Measurements from ENCODE around the gene SERPINA6.
"Not testable (repeated sequence)": the region's sequence is repeated elsewhere in the genome, so short reads cannot be mapped to it uniquely, and the experiment has no call there.

Gene SERPINA6

DNA sequence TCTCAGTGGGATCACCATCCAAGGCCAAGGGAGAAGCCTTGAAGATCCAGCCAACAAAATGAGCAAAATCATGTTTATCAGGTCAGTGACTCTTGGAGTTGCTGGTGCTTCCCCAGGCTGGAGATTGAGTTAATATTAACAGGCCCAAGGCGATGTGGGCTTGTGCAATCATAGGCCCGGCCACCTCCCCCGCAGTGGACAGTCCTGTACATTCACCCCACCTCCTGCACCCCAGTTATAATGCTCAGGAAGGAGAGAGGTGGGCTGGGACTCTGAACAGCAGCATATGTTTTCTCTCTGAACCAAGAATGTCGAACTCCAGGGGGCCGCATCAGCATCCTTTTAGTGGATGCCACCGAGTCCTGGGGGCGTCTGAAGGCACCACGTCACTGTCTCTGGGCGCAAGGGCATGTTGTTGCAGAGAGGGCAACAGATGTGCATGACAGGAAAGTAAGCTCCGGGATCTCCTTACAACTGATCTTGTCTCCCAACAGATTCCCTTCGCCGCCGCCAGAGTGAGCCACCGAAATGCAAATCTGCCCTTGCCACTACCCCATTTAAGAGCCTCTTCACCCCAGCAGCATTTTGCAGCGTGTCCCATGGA, 32.2 kb upstream of the SERPINA6 start:
- H3K4me3 ChIP-seq (ENCODE audit: low read length): no peak overlapping the region
- DNase-seq (ENCODE audit: low read depth, low spot score): no peak

DNA sequence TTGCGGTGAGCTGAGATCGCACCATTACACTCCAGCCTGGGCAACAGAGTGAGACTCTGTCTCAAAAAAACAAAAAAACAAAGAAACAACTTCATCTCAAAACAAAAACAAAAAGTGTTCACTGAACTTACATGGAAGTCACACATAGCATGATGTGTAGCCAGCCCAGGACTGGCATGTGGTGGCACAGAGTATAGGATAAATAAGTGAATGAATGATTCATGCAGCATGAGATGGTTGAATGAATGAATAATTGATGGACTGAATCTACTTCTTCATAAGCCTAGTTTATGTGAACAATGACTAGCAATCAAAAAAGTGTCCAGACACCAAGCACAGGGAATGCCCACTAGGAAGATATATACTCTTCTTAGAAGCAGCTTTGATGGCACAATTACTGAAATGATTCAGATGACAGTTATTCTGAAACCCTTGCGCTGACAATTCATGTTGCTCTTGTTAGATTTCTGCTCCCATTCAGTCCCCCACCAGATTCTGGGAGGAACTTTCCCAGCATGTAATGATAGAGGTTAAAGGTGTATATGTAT, 31.6 kb upstream of the SERPINA6 start:
- no peak overlapping the region for H3K4me3 ChIP-seq (ENCODE audit: low read length)
- no peak for DNase-seq (ENCODE audit: low read depth, low spot score)

DNA sequence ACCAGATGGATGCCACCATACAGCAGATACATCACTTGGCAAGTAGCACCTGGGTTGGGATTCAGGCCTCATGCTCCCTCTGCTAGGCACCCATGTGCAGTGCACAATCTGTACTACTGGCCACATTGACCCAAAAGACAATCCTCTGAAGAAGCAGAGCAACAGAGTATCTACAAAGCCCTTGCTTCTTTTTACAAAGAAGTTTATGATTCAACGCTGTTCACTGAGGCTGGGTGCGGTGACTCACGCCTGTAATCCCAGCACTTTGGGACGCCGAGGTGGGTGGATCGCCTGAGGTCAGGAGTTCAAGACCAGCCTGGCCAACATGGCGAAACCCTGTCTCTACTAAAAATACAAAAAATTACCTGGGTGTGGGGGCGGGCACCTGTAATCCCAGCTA, 31.1 kb upstream of the SERPINA6 start:
- not testable (repeated sequence) for H3K4me3 ChIP-seq (ENCODE audit: low read length); DNase-seq (ENCODE audit: low read depth, low spot score)

DNA sequence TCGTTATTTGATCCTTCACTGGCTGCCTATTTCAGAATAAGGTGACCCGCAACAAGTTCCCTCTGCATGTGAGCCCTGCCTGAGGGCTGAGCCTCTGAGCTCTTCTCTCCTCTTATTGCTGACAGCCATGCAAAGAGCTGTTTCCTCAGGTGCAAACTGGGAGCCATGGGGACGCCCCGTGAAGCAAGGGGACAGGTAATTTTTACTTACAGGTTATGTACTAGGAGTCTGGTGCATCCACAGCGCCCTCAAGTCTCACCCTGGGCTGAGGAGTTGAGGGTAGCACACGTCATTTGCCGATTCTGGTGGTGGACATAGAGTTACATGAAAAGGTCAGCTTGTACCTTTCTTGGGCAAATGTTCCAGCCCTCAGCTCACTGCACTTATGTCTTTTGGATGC, 26.1 kb upstream of the SERPINA6 start:
- no peak overlapping the region for H3K4me3 ChIP-seq (ENCODE audit: low read length)
- DNase-seq (ENCODE audit: low read depth, low spot score): no peak

DNA sequence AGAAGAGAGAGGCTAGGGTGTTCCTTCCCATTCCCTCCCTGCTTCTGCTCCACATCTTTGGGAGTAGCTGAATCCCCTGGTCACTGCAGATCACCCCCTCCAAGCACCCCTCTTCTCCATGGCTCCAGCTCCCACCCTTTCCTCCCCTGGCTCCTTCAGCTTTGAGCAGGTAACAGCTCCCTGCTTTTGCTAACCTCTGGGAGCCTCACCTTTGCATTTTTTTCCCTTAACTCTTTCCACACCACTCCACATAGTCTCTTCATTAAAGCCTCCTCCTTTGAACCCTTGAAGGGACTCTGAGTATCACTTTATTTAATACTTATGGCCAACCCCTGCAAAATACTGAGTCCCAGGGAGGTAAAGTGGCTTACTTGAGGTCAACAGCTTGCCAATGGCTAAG, 25.7 kb upstream of the SERPINA6 start:
- no peak overlapping the region for H3K4me3 ChIP-seq (ENCODE audit: low read length)
- DNase-seq (ENCODE audit: low read depth, low spot score): no peak

DNA sequence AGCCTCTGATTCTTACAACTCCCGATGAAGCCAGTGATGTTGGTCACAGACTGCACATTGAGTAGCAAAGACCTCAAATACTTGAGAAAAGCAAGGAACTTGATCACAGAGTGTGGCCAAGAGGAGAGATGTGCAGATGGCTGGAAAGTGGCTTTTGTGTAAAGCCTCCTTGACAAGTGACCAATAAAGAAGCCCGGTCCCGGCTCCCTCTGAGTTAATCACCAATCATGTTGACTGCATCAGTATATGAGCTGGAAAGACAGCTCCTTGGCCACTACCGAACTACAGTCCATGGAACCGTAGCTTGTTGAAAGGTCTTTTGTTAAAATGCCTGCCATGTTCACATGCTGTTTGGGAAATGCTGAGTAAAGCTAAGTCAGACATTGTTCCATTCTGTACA, 23.7 kb upstream of the SERPINA6 start:
- no peak overlapping the region for H3K4me3 ChIP-seq (ENCODE audit: low read length)
- DNase-seq (ENCODE audit: low read depth, low spot score): no peak

- H3K4me3 ChIP-seq (ENCODE audit: low read length); DNase-seq (ENCODE audit: low read depth, low spot score): not testable (repeated sequence)
Observed at GRCh38 chr14:94346065-94346786, 23.1 kb upstream of the SERPINA6 start.

- no peak for DNase-seq (ENCODE audit: low read depth, low spot score)
- H3K4me3 ChIP-seq (ENCODE audit: low read length): no peak overlapping the region
Observed at GRCh38 chr14:94345344-94346064, 22.4 kb upstream of the SERPINA6 start.

GRCh38 chr14:94344389-94344788, 21.3 kb upstream of the SERPINA6 start:
- DNase-seq (ENCODE audit: low read depth, low spot score): no peak
- H3K4me3 ChIP-seq (ENCODE audit: low read length): no peak overlapping the region

DNA sequence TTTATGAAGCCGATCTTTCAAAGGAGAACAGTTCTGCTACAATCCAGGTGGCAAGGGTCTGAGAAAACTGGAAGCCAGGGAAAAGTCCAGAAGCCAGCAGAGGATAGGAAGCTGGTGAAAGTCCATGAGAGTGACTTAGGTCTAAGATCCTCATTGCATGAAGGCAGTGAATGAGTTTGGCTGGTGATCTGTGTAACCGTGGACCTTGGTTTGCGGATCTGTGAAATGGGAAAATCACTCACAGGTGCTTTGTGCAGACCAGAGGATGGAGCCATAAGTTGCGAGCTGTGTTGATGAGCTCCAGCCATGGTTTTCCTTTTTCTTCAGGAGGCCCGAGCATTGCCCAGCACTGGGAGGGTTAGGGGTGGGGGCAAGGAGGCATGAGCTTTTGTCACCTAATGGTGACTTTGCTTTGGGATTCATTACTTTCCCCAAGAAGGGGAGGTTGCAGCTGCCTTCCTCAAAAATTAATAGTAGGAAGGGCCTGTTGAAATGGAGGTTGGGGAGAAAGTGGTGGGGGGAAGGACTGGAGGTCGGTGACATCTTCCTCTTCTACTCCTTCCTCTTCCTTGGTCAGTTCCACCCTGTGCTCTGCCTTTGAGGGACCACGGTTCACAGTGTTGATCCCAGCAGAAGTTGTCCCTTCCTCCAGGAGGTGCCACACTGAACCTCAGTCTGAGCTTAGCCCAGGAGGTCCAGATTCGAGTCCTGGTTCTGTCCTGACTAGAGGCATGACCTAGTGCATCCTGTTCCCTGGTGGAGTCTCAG, 20.3 kb upstream of the SERPINA6 start:
- no peak for DNase-seq (ENCODE audit: low read depth, low spot score)
- no peak overlapping the region for H3K4me3 ChIP-seq (ENCODE audit: low read length)

DNA sequence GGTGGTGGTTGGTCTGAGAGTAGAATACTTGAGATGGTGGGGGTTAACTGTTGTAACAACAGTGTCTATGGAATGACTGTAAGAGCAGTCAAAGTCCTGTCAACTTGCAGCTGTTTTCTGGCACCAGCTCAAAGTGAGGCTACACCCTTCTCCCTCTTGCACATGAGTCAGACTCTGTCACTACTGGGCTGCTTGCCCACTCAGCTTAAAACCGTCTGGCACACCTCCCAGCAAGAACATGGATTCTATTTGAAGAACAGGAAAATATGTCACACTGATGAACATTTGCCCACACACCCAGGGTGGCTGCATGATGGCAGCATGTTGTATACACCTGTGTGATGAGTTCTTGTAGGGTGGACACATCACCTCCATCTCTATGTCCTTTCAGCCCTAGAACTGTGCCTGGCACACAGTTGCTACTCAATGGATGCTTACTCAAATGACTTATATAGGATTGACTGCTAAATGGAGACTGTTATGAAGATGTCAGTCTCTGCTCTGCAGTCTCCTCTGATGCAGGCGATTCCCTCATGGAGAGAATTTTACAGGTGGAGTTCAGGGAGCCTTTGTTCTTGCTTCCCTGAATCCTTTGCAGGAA, 19.3 kb upstream of the SERPINA6 start:
- H3K4me3 ChIP-seq (ENCODE audit: low read length): no peak overlapping the region
- DNase-seq (ENCODE audit: low read depth, low spot score): no peak

DNA sequence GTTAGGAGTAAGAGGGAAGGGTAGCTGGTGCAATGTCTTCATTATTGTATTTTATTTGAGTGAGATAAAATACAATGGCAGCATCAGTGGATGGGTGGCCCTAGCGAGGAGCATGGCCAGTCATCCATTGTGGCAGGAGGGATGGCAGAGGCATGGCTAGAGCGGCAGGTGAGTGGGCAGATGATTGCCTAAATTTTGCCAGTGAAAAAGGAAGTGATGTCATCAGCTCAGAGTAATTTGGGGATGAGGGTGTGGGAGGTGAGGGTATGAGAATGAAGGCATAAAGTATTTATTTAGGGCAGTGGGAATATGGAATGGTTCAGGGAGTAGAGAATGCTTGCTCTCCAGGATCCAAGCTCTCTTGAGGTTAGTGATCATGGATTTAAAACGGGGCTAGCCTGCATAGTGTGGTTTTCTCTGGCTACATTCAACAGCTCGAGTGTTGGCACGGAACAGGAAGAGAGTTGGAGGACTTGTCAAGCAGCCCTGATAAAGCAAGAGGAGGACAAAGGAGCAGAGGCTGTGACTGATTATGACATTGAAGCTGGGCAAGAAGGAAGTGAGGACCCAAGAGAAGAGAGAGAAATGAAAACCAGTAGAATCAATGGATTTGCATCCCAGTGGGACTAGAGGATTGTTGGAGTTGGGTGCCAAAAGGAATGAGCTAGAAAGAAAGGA, 18.7 kb upstream of the SERPINA6 start:
- DNase-seq (ENCODE audit: low read depth, low spot score): no peak
- H3K4me3 ChIP-seq (ENCODE audit: low read length): no peak overlapping the region

GRCh38 chr14:94340533-94340932, 17.4 kb upstream of the SERPINA6 start:
- DNase-seq (ENCODE audit: low read depth, low spot score): no peak
- H3K4me3 ChIP-seq (ENCODE audit: low read length): no peak overlapping the region

GRCh38 chr14:94338023-94338422, 14.9 kb upstream of the SERPINA6 start:
- no peak overlapping the region for H3K4me3 ChIP-seq (ENCODE audit: low read length)
- no peak for DNase-seq (ENCODE audit: low read depth, low spot score)

DNA sequence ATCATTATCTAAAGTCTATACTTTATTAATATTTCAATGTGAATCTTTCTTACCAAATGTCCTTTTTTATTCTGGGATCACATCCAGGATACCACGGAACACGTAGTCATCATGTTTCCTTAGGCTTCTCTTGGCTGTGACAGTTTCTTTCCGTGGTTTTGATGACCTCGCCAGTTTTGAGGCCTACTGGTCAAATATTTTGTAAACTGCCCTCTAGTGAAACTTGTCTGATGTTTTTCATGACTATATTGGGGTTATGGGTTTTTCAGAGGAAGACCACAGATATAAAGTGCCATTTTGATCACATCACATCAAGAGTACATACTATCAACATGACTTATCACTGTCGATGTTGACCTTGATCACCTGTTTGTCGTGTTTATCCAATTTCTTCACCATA, 14.1 kb upstream of the SERPINA6 start:
- no peak for DNase-seq (ENCODE audit: low read depth, low spot score)
- no peak overlapping the region for H3K4me3 ChIP-seq (ENCODE audit: low read length)

GRCh38 chr14:94334872-94335271, 11.7 kb upstream of the SERPINA6 start:
- DNase-seq (ENCODE audit: low read depth, low spot score): no peak
- H3K4me3 ChIP-seq (ENCODE audit: low read length): no peak overlapping the region

- H3K4me3 ChIP-seq (ENCODE audit: low read length): no peak overlapping the region
- DNase-seq (ENCODE audit: low read depth, low spot score): no peak
Observed at GRCh38 chr14:94332587-94332986, 9.5 kb upstream of the SERPINA6 start.

DNA sequence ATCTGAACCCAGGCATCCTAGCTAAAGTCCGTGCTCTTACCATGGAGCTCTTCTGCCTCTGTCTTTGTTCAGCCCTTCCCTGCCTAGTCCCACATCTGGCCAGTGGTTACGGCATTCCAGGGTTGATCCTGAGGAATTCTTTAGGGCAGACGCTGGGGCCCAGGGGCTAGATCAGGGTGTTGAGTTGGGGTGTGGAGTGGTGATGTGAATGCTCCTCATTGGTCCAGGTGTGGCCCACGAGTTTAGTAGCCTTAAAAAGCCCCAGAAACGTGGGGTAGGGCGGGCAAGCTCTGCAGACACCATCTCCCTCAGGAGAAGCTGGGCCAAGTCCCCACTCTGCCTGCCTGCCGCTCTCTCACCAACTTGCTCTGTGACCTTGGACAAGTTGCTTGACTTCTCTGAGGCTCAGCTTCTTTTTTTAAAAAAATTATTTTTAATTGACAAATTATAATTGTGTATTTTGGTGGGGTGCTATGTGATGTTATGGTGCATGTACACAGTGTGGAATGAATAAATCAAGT, 9.0 kb upstream of the SERPINA6 start:
- no peak for DNase-seq (ENCODE audit: low read depth, low spot score)
- H3K4me3 ChIP-seq (ENCODE audit: low read length): no peak overlapping the region
